IMR-90 (cell line): ENCODE data around the gene AGO3. TPM values are rescaled to one million over a fixed set of nuclear protein-coding genes. Genes with fewer than 3 reads are reported as not detected.

Experiments used
- ATAC-seq: fragments of 200-7000 bp; cut with Tn5 transposase; 2 replicates; pipeline ENCODE4 v1.9.1; 2020; ENCODE audit warnings: low read depth, mild to moderate bottlenecking, moderate library complexity
- BruUV-seq: library from RNA; stranded (reverse); fragments of 400-500 nt; replicated peaks from 2 replicates; lab custom pipeline; 2021; lab: Mats Ljungman, UMichigan
- CTCF ChIA-PET: fragments of 300-600 bp; formaldehyde crosslinking; extraction: SDS; loops from one replicate; lab custom pipeline; 2021; ENCODE audit warnings: antibody characterized with exemption; lab: Yijun Ruan, JAX
- POLR2A ChIA-PET: fragments of 300-600 bp; sonication (Branson Sonifier 250); formaldehyde crosslinking; loops from one replicate; lab custom pipeline; 2022; ENCODE audit warnings: antibody characterized with exemption; ENCODE audit not compliant: unreplicated experiment; lab: Charles Lee
- DNase-seq: peaks from one replicate; pipeline ENCODE4 v3.0.0; 2013
- H2AFZ ChIP-seq: replicated peaks from 2 replicates; pipeline ENCODE3; 2013; ENCODE audit warnings: low read length, mild to moderate bottlenecking; ENCODE audit not compliant: poor library complexity
- H2AK5ac ChIP-seq: 2 replicates; pipeline ENCODE4 v1.6.1; 2013; ENCODE audit warnings: low read depth, low read length, inconsistent platforms
- H2AK9ac ChIP-seq: replicated peaks from 2 replicates; pipeline ENCODE3; 2013; ENCODE audit warnings: mild to moderate bottlenecking, low read depth, low read length, moderate library complexity; ENCODE audit not compliant: poor library complexity
- H2BK120ac ChIP-seq: 2 replicates; pipeline ENCODE4 v1.6.1; 2013; ENCODE audit warnings: low read depth, low read length, inconsistent platforms
- H2BK15ac ChIP-seq: 3 replicates; pipeline ENCODE4 v1.6.1; 2013; ENCODE audit warnings: low read depth, low read length, inconsistent platforms
- H2BK20ac ChIP-seq: 2 replicates; pipeline ENCODE4 v1.6.1; 2013; ENCODE audit warnings: low read depth, mild to moderate bottlenecking, inconsistent platforms, low read length, moderate library complexity
- H2BK5ac ChIP-seq: 2 replicates; pipeline ENCODE4 v1.6.1; 2013; ENCODE audit warnings: mild to moderate bottlenecking, low read depth, low read length, inconsistent platforms; ENCODE audit not compliant: poor library complexity, severe bottlenecking
- H3K14ac ChIP-seq: replicated peaks from 2 replicates; pipeline ENCODE4 v1.6.1; 2013; ENCODE audit warnings: low read depth, low read length, inconsistent platforms
- H3K18ac ChIP-seq: 2 replicates; pipeline ENCODE4 v1.6.1; 2013; ENCODE audit warnings: low read depth, low read length, control low read depth
- H3K23ac ChIP-seq: 2 replicates; pipeline ENCODE4 v1.6.1; 2013; ENCODE audit warnings: low read depth, low read length, inconsistent platforms
- H3K27ac ChIP-seq: 2 replicates; pipeline ENCODE4 v1.5.1; 2013; ENCODE audit warnings: mild to moderate bottlenecking, control low read depth, low read length; ENCODE audit not compliant: insufficient read depth
- H3K27me3 ChIP-seq: 2 replicates; pipeline ENCODE4 v1.6.1; 2013; ENCODE audit warnings: low read length; ENCODE audit not compliant: control insufficient read depth, insufficient read depth
- H3K36me3 ChIP-seq: 2 replicates; pipeline ENCODE4 v1.6.1; 2013; ENCODE audit warnings: low read length, mixed read lengths; ENCODE audit not compliant: control insufficient read depth, insufficient read depth
- H3K4ac ChIP-seq: 2 replicates; pipeline ENCODE4 v1.6.1; 2013; ENCODE audit warnings: low read depth, low read length, inconsistent platforms
- H3K4me1 ChIP-seq: 2 replicates; pipeline ENCODE4 v1.6.1; 2013; ENCODE audit warnings: low read length, mixed read lengths; ENCODE audit not compliant: control insufficient read depth, insufficient read depth
- H3K4me2 ChIP-seq: 2 replicates; pipeline ENCODE4 v1.6.1; 2013; ENCODE audit warnings: low read depth, mild to moderate bottlenecking, control low read depth, low read length, moderate library complexity
- H3K4me3 ChIP-seq: 2 replicates; pipeline ENCODE4 v1.5.1; 2013; ENCODE audit warnings: low read depth, mild to moderate bottlenecking, control low read depth, low read length, moderate library complexity; ENCODE audit not compliant: insufficient read depth
- H3K56ac ChIP-seq: 2 replicates; pipeline ENCODE4 v1.6.1; 2013; ENCODE audit warnings: low read length, inconsistent platforms; ENCODE audit not compliant: insufficient read depth; ENCODE audit errors: extremely low read depth
- H3K79me1 ChIP-seq, 2 experiments: 2 replicates each; pipeline ENCODE4 v1.6.1; 2013; ENCODE audit warnings: low read length in 2 of 2, inconsistent platforms in 1 of 2, low read depth in 1 of 2
- H3K9ac ChIP-seq: 2 replicates; pipeline ENCODE4 v1.6.1; 2013; ENCODE audit warnings: low read depth, low read length, control low read depth
- H3K9me1 ChIP-seq: 2 replicates; pipeline ENCODE4 v1.6.1; 2013; ENCODE audit warnings: low read length, inconsistent platforms; ENCODE audit not compliant: insufficient read depth
- H3K9me3 ChIP-seq: 2 replicates; pipeline ENCODE4 v1.6.1; 2013; ENCODE audit warnings: low read length; ENCODE audit not compliant: control insufficient read depth, insufficient read depth
- H4K20me1 ChIP-seq: 2 replicates; pipeline ENCODE4 v1.6.1; 2013; ENCODE audit warnings: low read length, inconsistent platforms; ENCODE audit not compliant: insufficient read depth
- H4K5ac ChIP-seq: 2 replicates; pipeline ENCODE4 v1.6.1; 2013; ENCODE audit warnings: mild to moderate bottlenecking, low read depth, low read length, control low read depth
- H4K8ac ChIP-seq, 2 experiments: 2 replicates each; pipeline ENCODE4 v1.6.1; 2013; ENCODE audit warnings: low read depth in 2 of 2, low read length in 2 of 2, control low read depth in 1 of 2, inconsistent platforms in 1 of 2
- H4K91ac ChIP-seq: 2 replicates; pipeline ENCODE4 v1.6.1; 2013; ENCODE audit warnings: low read depth, low read length, inconsistent platforms; ENCODE audit not compliant: insufficient read depth
- BHLHE40 ChIP-seq: fragments of 150-350 bp; IDR thresholded peaks from 2 replicates; pipeline ENCODE4 v1.6.1; 2016; ENCODE audit warnings: mild to moderate bottlenecking, low read depth, low read length
- CHD1 ChIP-seq: IDR thresholded peaks from 2 replicates; pipeline ENCODE4 v1.6.1; 2012; ENCODE audit warnings: low read depth, low read length, improper control_type of control experiment
- CTCF ChIP-seq: conservative IDR thresholded peaks from 2 replicates; pipeline ENCODE4 v1.5.1; 2012; ENCODE audit warnings: mild to moderate bottlenecking, low read depth, low read length, improper control_type of control experiment
- ELK1 ChIP-seq: fragments of 150-350 bp; IDR thresholded peaks from 2 replicates; pipeline ENCODE4 v1.6.1; 2016; ENCODE audit warnings: low read depth, mild to moderate bottlenecking, low read length, moderate library complexity, borderline replicate concordance
- FOS ChIP-seq: fragments of 150-350 bp; IDR thresholded peaks from 2 replicates; pipeline ENCODE4 v1.6.1; 2016; ENCODE audit warnings: low read depth, low read length
- MAFK ChIP-seq: IDR thresholded peaks from 2 replicates; pipeline ENCODE4 v1.6.1; 2012; ENCODE audit warnings: low read depth, low read length, improper control_type of control experiment
- MXI1 ChIP-seq: IDR thresholded peaks from 2 replicates; pipeline ENCODE4 v1.6.1; 2012; ENCODE audit warnings: low read depth, mild to moderate bottlenecking, low read length, moderate library complexity, borderline replicate concordance
- NFE2L2 ChIP-seq: fragments of 150-350 bp; IDR thresholded peaks from 2 replicates; pipeline ENCODE4 v1.6.1; 2016; ENCODE audit warnings: low read depth, mild to moderate bottlenecking, low read length
- POLR2A ChIP-seq: IDR thresholded peaks from 2 replicates; pipeline ENCODE4 v1.6.1; 2012; ENCODE audit warnings: mild to moderate bottlenecking, low read depth, low read length
- RAD21 ChIP-seq: IDR thresholded peaks from 2 replicates; pipeline ENCODE4 v1.6.1; 2012; ENCODE audit warnings: low read length, improper control_type of control experiment
- RCOR1 ChIP-seq: IDR thresholded peaks from 2 replicates; pipeline ENCODE4 v1.6.1; 2012; ENCODE audit warnings: mild to moderate bottlenecking, low read length, improper control_type of control experiment; ENCODE audit not compliant: insufficient replicate concordance
- RFX5 ChIP-seq: IDR thresholded peaks from 2 replicates; pipeline ENCODE4 v1.8.0; 2012; ENCODE audit warnings: low read depth, mild to moderate bottlenecking, low read length, moderate library complexity
- SMC3 ChIP-seq: fragments of 150-350 bp; IDR thresholded peaks from 2 replicates; pipeline ENCODE4 v1.6.1; 2016; ENCODE audit warnings: low read depth, mild to moderate bottlenecking, antibody characterized with exemption, low read length, moderate library complexity
- USF2 ChIP-seq: fragments of 150-350 bp; IDR thresholded peaks from 2 replicates; pipeline ENCODE4 v1.6.1; 2017; ENCODE audit warnings: mild to moderate bottlenecking, antibody characterized with exemption, low read length, low read depth
- WGBS, 2 experiments: methylation state at CpG; one replicate each; pipeline versions ENCODE4 v1.1.5 to v1.1.7; 2013; ENCODE audit warnings: missing lambda C conversion rate in 2 of 2; ENCODE audit not compliant: insufficient read length in 1 of 2; ENCODE audit errors: extremely low coverage in 2 of 2; 5-methylcytosine and 5-hydroxymethylcytosine counted together
- dilution Hi-C: fragments of 300-500 bp; cut with HindIII; formaldehyde crosslinking; loops from one replicate; pipeline ENCODE4 v1.14.3; 2018; ENCODE audit warnings: low sequenced_read_pairs; ENCODE audit not compliant: unreplicated experiment
- in situ Hi-C: fragments of 300-500 bp; cut with MboI; formaldehyde crosslinking; loops from 3 replicates; pipeline ENCODE4 v1.14.3; 2019; ENCODE audit warnings: low sequenced_read_pairs, inconsistent platforms, mixed read lengths
- intact Hi-C: fragments of 100-400 bp; cut with micrococcal nuclease; formaldehyde crosslinking; loops from 2 replicates; pipeline ENCODE4 v1.10.0; 2022
- polyA plus RNA-seq, 3 experiments: library from polyadenylated mRNA; depleted of rRNA; stranded (reverse); fragments of >200 nt; gene quantifications; 2 replicates each; pipeline ENCODE4 v1.2.3, GENCODE V29; 2012; ENCODE audit warnings: low replicate concordance in 1 of 3
- total RNA-seq: library from RNA; depleted of rRNA; stranded (reverse); fragments of >200 nt; gene quantifications from 2 replicates; pipeline ENCODE4 v1.2.3, GENCODE V29; 2012

AGO3 gene
- total and polyA plus RNA-seq, 2 of the 4 experiments (the other 2 are of a cell fraction) = 8.9 to 25.6 TPM

- H3K36me3 ChIP-seq = peaks cover 29% of the 10 kb centered on the region
- H2BK20ac ChIP-seq = no peak overlapping the region
- H4K8ac ChIP-seq = no peak overlapping the region
- H2AK9ac ChIP-seq = no peak overlapping the region
- no peak overlapping the region for H2BK120ac ChIP-seq
- H3K4me1 ChIP-seq = 0 out of 2 replicates have a peak, but pooled peaks cover 2% of the 10 kb centered on the region
- H2AK5ac ChIP-seq = no peak overlapping the region
- no peak overlapping the region for H2BK5ac ChIP-seq
- no peak overlapping the region for H3K4ac ChIP-seq
- in situ Hi-C loops (no loop called here), intact Hi-C loops (no loop called here), dilution Hi-C loops (no loop called here)
- no peak overlapping the region for H3K23ac ChIP-seq
- no TSS peak for BruUV-seq
- peaks cover 4% of the 10 kb centered on the region; the same call in 1 of the 2 replicates for H3K9me1 ChIP-seq
- no peak overlapping the region for H3K4me2 ChIP-seq
- no peak overlapping the region for H3K27ac ChIP-seq
- H3K9me3 ChIP-seq = no peaks in the 10 kb centered on the region
- no peak overlapping the region for H3K9ac ChIP-seq
- H4K20me1 ChIP-seq = no peaks in the 10 kb centered on the region
- CTCF ChIA-PET = no interaction called here
- H3K56ac ChIP-seq = no peak overlapping the region
- H3K14ac ChIP-seq = no peak overlapping the region
- POLR2A ChIA-PET = no interaction called here
- no peak overlapping the region for H2BK15ac ChIP-seq
- ATAC-seq (no peak), DNase-seq (no peak)
- no peak overlapping the region for H3K18ac ChIP-seq
- TF ChIP-seq CHD1 (no peak), MAFK (no peak), CTCF (no peak), FOS (no peak), RFX5 (no peak), RCOR1 (no peak), MXI1 (no peak), BHLHE40 (no peak), NFE2L2 (no peak), ELK1 (no peak), SMC3 (no peak), POLR2A (no peak), RAD21 (no peak), USF2 (no peak)
- no peak overlapping the region for H2AFZ ChIP-seq
- H4K5ac ChIP-seq = no peak overlapping the region
- H3K27me3 ChIP-seq = no peaks in the 10 kb centered on the region
- H4K91ac ChIP-seq = no peak overlapping the region
- no peak overlapping the region for H3K4me3 ChIP-seq
- WGBS, 2 experiments = no CpG with 5 or more reads among the region's 1 CpG
- H3K79me1 ChIP-seq = no peaks in the 10 kb centered on the region; a peak in 2 of 4 replicates
Observed at GRCh38 chr1:35894656-35895055, 36.2 kb upstream of the AGO3 start.
